Measurements from ENCODE around the gene LRRC2.

Gene LRRC2

DNA sequence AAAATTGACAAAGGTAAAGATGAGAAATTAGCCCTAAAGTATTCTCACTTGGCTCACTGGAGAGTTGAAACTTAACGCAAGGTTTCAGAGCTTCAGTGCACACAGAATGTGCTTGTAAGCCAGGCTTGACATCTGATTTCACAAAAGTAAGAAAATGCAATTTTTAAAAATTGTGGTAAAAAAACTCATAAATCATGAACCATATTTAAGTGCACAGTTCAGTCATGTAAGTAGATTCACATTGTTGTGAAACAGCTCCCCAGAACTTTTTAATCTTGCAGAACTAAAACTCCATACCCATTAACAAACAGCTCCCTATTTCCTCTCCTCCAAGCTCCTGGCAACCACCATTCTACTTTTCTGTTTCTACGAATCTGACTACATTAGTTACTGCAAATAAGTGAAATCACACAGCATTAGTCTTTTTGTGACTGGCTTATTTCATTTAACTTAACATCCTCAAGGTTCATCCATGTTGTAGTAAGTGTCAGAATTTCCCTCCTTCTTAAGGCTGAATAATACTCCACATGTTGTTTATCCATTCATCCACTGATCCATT is 53.8 kb downstream of the LRRC2 start:
- no peak for DNase-seq (ENCODE audit: extremely low read depth, low read depth)
- no peak overlapping the region for H3K4me3 ChIP-seq (replicated peaks; ENCODE audit: low read depth, low read length)
- TF ChIP-seq, protein P1, sequence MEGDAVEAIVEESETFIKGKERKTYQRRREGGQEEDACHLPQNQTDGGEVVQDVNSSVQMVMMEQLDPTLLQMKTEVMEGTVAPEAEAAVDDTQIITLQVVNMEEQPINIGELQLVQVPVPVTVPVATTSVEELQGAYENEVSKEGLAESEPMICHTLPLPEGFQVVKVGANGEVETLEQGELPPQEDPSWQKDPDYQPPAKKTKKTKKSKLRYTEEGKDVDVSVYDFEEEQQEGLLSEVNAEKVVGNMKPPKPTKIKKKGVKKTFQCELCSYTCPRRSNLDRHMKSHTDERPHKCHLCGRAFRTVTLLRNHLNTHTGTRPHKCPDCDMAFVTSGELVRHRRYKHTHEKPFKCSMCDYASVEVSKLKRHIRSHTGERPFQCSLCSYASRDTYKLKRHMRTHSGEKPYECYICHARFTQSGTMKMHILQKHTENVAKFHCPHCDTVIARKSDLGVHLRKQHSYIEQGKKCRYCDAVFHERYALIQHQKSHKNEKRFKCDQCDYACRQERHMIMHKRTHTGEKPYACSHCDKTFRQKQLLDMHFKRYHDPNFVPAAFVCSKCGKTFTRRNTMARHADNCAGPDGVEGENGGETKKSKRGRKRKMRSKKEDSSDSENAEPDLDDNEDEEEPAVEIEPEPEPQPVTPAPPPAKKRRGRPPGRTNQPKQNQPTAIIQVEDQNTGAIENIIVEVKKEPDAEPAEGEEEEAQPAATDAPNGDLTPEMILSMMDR (IDR thresholded peaks at IDR 0.05; ENCODE audit: low read depth, low read length, missing control alignments), result no peak

DNA sequence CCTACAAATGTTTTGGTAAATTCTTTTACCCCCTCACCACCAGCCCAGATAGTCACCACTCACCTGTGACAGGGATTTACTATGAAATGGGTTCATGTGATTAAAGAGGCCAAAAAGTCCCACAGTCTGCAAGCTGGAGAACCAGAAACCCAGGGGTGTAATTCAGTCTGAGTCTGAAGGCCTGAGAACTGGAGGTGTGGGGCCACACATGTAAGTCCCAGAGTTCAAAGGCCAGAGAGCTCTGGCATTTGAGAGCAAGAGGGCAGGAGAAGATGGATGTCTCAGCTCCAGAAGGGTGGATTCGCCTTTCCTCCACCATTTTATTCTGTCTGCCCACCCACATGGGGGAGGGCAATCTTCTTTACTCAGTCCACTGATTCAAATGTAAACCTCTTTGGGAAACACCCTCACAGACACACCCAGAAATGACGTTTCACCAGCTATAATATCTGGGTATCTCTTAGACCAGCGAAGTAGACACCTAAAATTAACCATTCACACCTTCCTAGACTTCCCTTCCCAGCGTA is 56.4 kb downstream of the LRRC2 start:
- no peak for DNase-seq (ENCODE audit: extremely low read depth, low read depth)
- H3K4me3 ChIP-seq (replicated peaks; ENCODE audit: low read depth, low read length), result no peak overlapping the region
- TF ChIP-seq, protein P1 (IDR thresholded peaks at IDR 0.05; ENCODE audit: low read depth, low read length, missing control alignments), result no peak

DNA sequence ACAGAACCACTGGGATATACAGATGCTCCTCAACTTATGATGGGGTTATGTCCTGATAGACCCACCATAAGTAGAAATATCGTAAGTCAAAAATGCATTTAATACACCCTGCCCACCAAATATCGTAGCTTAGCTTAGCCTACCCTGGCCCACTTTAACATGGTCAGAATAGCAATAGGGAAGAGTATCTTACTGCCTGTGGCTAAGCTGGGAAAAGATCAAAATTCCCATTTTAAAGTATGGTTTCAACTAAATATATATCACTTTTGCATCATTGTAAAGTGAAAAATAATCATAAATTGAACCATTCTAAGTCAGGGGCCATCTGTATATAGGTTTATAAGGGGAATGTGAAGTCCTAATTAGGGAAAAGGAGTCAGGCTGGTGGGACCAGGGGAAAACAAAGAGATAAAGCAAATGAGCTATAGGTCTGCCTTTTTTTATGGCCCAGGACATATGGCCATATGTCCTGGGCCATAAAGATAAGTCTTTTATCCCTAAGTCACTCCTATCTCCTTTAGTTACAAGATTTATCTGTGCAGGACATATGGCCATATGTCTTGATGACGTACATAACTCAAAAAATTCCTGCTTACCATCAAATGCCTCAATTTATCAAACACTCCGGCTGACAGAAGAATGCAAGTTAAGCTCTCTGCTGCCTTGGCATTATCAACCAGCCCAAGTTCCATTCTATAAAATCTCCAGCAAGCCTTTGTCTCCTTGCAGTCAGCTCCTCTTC is 57.1 kb downstream of the LRRC2 start:
- no peak overlapping the region for H3K4me3 ChIP-seq (replicated peaks; ENCODE audit: low read depth, low read length)
- TF ChIP-seq, protein P1 (IDR thresholded peaks at IDR 0.05; ENCODE audit: low read depth, low read length, missing control alignments), result no peak
- DNase-seq (ENCODE audit: extremely low read depth, low read depth), result no peak

DNA sequence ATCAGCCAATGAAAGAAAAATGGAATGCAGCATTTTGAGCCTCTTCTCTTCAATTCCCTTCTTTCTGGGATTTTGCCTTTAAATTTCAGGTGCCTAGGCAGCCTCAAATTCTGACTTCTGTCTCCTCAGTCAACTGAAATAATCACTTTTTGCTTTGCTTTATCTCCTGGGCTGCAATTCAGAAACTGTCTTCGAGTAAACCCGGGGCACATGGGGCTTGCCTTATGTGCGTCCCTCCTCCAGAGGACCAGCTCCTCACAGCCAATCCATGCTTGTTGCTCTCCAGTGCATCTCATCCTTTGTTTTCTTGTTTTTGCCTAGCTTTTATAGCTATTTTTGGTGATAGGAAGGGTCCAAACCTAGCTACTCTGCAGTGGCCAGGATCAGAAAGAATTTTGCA is 59.6 kb downstream of the LRRC2 start:
- no peak for DNase-seq (ENCODE audit: extremely low read depth, low read depth)
- TF ChIP-seq, protein P1 (IDR thresholded peaks at IDR 0.05; ENCODE audit: low read depth, low read length, missing control alignments), result no peak
- no peak overlapping the region for H3K4me3 ChIP-seq (replicated peaks; ENCODE audit: low read depth, low read length)

DNA sequence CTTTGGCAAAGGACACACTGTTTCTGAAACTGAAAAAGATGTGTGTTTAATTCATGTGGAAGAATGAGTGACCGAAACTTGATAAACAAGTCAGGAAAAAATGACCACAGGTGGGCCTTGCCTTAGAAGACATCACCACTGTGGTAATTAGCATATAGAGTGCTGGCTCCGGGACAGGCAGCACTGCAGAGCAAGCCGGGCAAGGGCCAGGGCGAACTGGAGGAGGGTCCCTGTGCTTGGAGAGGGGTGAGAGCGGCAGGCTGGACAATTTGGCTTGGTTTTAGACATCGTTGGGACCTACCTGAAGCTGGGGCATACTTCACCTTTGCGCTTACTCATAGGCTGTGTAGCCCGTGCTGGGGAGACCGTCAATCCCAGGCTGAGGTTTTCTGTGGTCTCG is 60.1 kb downstream of the LRRC2 start:
- no peak overlapping the region for H3K4me3 ChIP-seq (replicated peaks; ENCODE audit: low read depth, low read length)
- no peak for DNase-seq (ENCODE audit: extremely low read depth, low read depth)
- TF ChIP-seq, protein P1 (IDR thresholded peaks at IDR 0.05; ENCODE audit: low read depth, low read length, missing control alignments), result no peak

DNA sequence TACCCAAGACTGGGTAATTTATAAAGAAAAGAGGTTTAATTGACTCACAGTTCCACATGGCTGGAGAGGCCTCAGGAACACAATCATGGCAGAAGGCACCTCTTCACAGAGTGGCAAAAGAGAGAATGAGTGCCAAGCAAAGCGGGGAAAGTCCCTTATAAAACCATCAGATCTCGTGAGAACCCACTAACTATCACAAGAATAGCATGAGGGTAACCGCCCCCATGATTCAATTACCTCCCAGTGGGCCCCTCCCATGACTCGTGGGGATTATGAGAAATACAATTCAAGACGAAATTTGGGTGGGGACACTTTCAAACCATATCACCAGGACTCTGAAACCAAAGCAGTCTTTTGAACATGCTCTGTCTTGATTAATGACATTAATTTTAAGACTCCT is 61.3 kb downstream of the LRRC2 start:
- no peak for DNase-seq (ENCODE audit: extremely low read depth, low read depth)
- TF ChIP-seq, protein P1 (IDR thresholded peaks at IDR 0.05; ENCODE audit: low read depth, low read length, missing control alignments), result no peak
- H3K4me3 ChIP-seq (replicated peaks; ENCODE audit: low read depth, low read length), result no peak overlapping the region
